Naive thymus-derived CD4-positive, alpha-beta T cell (primary cell): ENCODE results near the gene ZNF280C. TPM values are rescaled to one million over a fixed set of nuclear protein-coding genes. Genes with fewer than 3 reads are reported as not detected.

Experiments
- ATAC-seq: fragments of 150-1000 bp; cut with Tn5 transposase; 2 replicates; pipeline ENCODE4 v1.10.0; 2021; ENCODE audit warnings: mild to moderate bottlenecking, moderate library complexity
- CTCF ChIA-PET: fragments of 350-600 bp; sonication (Branson Sonifier 250); formaldehyde crosslinking; loops from one replicate; lab custom pipeline; 2021; ENCODE audit warnings: antibody characterized with exemption; lab: Charles Lee
- POLR2A ChIA-PET: fragments of 350-600 bp; sonication (Branson Sonifier 250); formaldehyde crosslinking; loops from one replicate; lab custom pipeline; 2021; ENCODE audit warnings: antibody characterized with exemption, inconsistent platforms; lab: Charles Lee
- DNase-seq, 9 donors: peaks; one replicate each; pipeline versions ENCODE4 v3.0.0 to v3.0.0-alpha.2; 2020 to 2022; ENCODE audit warnings: mixed read lengths in 1 of 9
- H3K27ac ChIP-seq: one replicate; pipeline ENCODE4 v1.7.0; 2013; ENCODE audit warnings: mild to moderate bottlenecking, low read depth, low read length, moderate library complexity
- H3K27me3 ChIP-seq, 2 donors: one replicate each; pipeline ENCODE4 v1.7.0; 2013; ENCODE audit warnings: low read length in 2 of 2, mild to moderate bottlenecking in 2 of 2, moderate library complexity in 2 of 2; ENCODE audit not compliant: control insufficient read depth in 2 of 2, insufficient read depth in 2 of 2
- H3K36me3 ChIP-seq, 3 experiments: 1 replicate in 2 of 3; 2 replicates in 1 of 3; pipeline ENCODE4 v1.7.0; 2013; ENCODE audit warnings: low read length in 3 of 3, mild to moderate bottlenecking in 3 of 3, moderate library complexity in 1 of 3; ENCODE audit not compliant: insufficient read depth in 3 of 3, control insufficient read depth in 2 of 3
- H3K4me1 ChIP-seq, 2 donors: one replicate each; pipeline ENCODE4 v1.7.0; 2013; ENCODE audit warnings: low read length in 2 of 2, mild to moderate bottlenecking in 2 of 2, moderate library complexity in 1 of 2; ENCODE audit not compliant: control insufficient read depth in 2 of 2, insufficient read depth in 2 of 2
- H3K4me3 ChIP-seq: 2 replicates; pipeline ENCODE4 v1.7.0; 2013; ENCODE audit warnings: mild to moderate bottlenecking, low read length
- H3K9me3 ChIP-seq, 3 experiments: 1 replicate in 2 of 3; 2 replicates in 1 of 3; pipeline ENCODE4 v1.7.0; 2013; ENCODE audit warnings: low read length in 3 of 3; ENCODE audit not compliant: control insufficient read depth in 2 of 3
- H3K27ac Mint-ChIP-seq, 9 donors: one replicate each; pipeline ENCODE4 v1.8.0; 2020 to 2022; ENCODE audit warnings: mixed read lengths in 9 of 9, mild to moderate bottlenecking in 8 of 9, moderate library complexity in 5 of 9, inconsistent platforms in 2 of 9
- H3K27me3 Mint-ChIP-seq, 5 donors: one replicate each; pipeline ENCODE4 v1.8.0; 2021 to 2022; ENCODE audit warnings: mixed read lengths in 5 of 5, mild to moderate bottlenecking in 1 of 5
- H3K36me3 Mint-ChIP-seq, 5 donors: one replicate each; pipeline ENCODE4 v1.8.0; 2020 to 2022; ENCODE audit warnings: mixed read lengths in 5 of 5, mild to moderate bottlenecking in 3 of 5, inconsistent platforms in 1 of 5
- H3K4me1 Mint-ChIP-seq, 7 donors: one replicate each; pipeline ENCODE4 v1.8.0; 2020 to 2022; ENCODE audit warnings: mixed read lengths in 7 of 7, mild to moderate bottlenecking in 3 of 7, inconsistent platforms in 1 of 7
- H3K4me3 Mint-ChIP-seq, 10 donors: one replicate each; pipeline ENCODE4 v1.8.0; 2020 to 2022; ENCODE audit warnings: mild to moderate bottlenecking in 10 of 10, mixed read lengths in 10 of 10, moderate library complexity in 6 of 10, inconsistent platforms in 2 of 10
- H3K9me3 Mint-ChIP-seq, 11 donors: one replicate each; pipeline ENCODE4 v1.8.0; 2020 to 2022; ENCODE audit warnings: mixed read lengths in 11 of 11, mild to moderate bottlenecking in 4 of 11, inconsistent platforms in 1 of 11, moderate library complexity in 1 of 11
- intact Hi-C, 2 donors: fragments of 100-400 bp; cut with micrococcal nuclease; formaldehyde crosslinking; loops; one replicate each; pipeline ENCODE4 v1.15.1; 2023
- polyA plus RNA-seq, 2 donors: library from polyadenylated mRNA; unstranded; fragments of 300-500 nt; fragmentation: Illumina TruSeq; gene quantifications; one replicate each; pipeline ENCODE4 v1.2.3, GENCODE V29; 2021
- total RNA-seq, 6 experiments: library from RNA in 5 of 6; stranded (reverse) in 5 of 6; gene quantifications; 1 replicate in 5 of 6; 2 replicates in 1 of 6; pipeline ENCODE4 v1.2.3 and lab custom pipeline; 2021 to 2026

Gene ZNF280C
- total and polyA plus RNA-seq, 7 experiments from 2014 or later, result 2.4 to 5.6 (median 4.0) TPM

DNA sequence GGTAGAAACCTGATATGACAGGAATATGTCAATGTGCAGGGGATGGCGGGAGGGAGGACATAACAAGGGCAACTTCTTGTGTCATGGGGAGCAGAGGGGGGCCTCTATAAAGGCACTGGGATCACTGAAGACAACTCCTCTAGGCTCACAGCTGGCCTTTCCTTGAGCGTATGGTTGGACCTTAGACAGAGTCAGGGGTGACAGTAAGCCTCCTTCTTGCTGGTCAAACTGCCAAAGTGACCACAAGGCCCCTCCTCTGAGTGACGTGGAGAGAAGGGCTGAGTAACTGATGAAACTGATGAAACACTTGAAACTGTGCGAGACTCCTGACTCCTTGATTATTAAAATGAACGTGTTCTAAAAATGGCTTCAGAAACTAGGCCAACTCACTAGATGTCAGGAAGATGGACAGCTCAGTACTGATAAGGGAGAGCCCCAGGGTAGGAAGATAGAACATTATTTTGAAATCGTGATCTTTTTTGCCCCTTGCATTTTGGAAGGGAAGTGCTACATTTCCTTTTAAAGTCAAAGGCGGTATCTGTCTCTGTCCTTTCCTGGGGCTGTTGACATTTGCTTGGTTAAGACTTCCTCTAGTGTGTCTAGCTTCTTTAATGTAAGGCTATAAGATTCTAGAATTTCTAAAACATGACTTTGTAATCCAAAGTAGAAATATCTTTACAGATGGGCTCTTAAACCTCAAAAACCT lies 95.4 kb downstream of the ZNF280C start:
- peaks cover 8 to 52% (median 45%) of the 10 kb centered on the region in 7 donors for H3K4me1 Mint-ChIP-seq
- peak overlapping the region; percentile 85 to 96 (median 92) for H3K4me3 Mint-ChIP-seq
- H3K27ac ChIP-seq, result peak overlapping the region; percentile 74
- H3K27me3 ChIP-seq, result no peaks in the 10 kb centered on the region
- peak overlapping the region; percentile 82 for H3K4me3 ChIP-seq
- intact Hi-C loops, result loop anchor here (1.0 to 5.0 kb wide), 8 partner anchors 8 to 396 kb away; partner anchors contain the start of genes AIFM1 (in 1 of the 2), BCORL1 (in 1 of the 2), SASH3 (in 1 of the 2) and ZNF280C (in 1 of the 2)
- H3K4me1 ChIP-seq, result peaks cover 12 to 26% of the 10 kb centered on the region in 2 donors
- peak; percentile 31 for ATAC-seq
- DNase-seq, result peak in 2 of 9 donors; percentile 16 to 35
- H3K36me3 Mint-ChIP-seq, result peaks cover 0 to 13% (median 4%) of the 10 kb centered on the region in 5 donors
- ChIA-PET POLR2A (interaction anchor here (0.7 to 1.9 kb wide), 3 partner anchors 8 to 91 kb away, joined by 3 to 4 read pairs (median 3); partner anchors contain the start of gene AIFM1), CTCF (no interaction called here)
- H3K27ac Mint-ChIP-seq, result peak overlapping the region; percentile 86 to 94 (median 88)
- H3K36me3 ChIP-seq, result peaks cover 0 to 14% (median 0%) of the 10 kb centered on the region in 3 experiments
- H3K9me3 Mint-ChIP-seq, result peaks cover 0 to 3% (median 0%) of the 10 kb centered on the region in 11 donors
- H3K27me3 Mint-ChIP-seq, result no peaks in the 10 kb centered on the region
- no peaks in the 10 kb centered on the region for H3K9me3 ChIP-seq

DNA sequence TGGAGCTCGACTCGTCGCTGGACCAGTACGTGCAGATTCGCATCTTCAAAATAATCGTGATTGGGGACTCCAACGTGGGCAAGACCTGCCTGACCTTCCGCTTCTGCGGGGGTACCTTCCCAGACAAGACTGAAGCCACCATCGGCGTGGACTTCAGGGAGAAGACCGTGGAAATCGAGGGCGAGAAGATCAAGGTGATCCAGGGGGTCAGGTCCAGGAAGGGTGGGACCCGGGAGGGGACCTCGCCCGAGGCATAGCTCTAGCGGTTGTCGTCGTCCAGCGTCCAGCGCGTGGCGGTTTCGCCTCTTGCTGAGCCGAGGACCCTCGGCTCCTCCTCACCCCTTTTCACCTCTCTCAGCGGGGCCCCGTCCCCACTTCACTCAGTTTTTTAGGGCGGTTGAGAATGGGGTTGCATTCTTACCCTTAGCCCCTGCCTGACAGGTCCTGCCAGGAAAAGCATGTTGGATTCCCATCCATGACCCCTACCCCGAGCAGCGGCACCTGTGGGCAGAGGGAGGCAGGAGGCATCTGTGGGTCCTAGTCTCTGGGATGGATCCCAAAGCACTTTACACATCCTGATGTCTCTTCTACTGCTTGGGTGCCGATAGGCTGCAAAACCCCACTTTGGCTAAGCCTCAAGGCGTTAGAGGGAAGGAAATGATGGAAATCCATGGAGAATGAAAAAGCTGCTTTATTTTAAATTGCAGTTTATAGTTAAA lies 96.4 kb downstream of the ZNF280C start:
- Mint-ChIP-seq H3K36me3 (peaks cover 0 to 6% (median 0%) of the 10 kb centered on the region in 5 donors), H3K4me1 (peaks cover 0 to 42% (median 35%) of the 10 kb centered on the region in 7 donors), H3K27me3 (no peaks in the 10 kb centered on the region), H3K9me3 (peaks cover 0 to 3% (median 0%) of the 10 kb centered on the region in 11 donors), H3K4me3 (peak overlapping the region; percentile 85 to 96 (median 92)), H3K27ac (peak overlapping the region; percentile 86 to 94 (median 88))
- Histone ChIP-seq H3K4me3 (peak overlapping the region; percentile 82), H3K9me3 (no peaks in the 10 kb centered on the region), H3K27me3 (no peaks in the 10 kb centered on the region), H3K4me1 (peaks cover 12 to 26% of the 10 kb centered on the region in 2 donors), H3K36me3 (peaks cover 0 to 14% (median 0%) of the 10 kb centered on the region in 3 experiments), H3K27ac (peak overlapping the region; percentile 74)
- ATAC-seq, result no peak
- ChIA-PET POLR2A (interaction anchor here (1.1 to 2.1 kb wide), 4 partner anchors 12 to 85 kb away, joined by 3 to 10 read pairs (median 5); no protein-coding TSS in a partner anchor), CTCF (interaction anchor here (0.6 to 1.1 kb wide), 2 partner anchors 61 to 64 kb away, joined by 3 read pairs; no protein-coding TSS in a partner anchor)
- intact Hi-C loops, result loop anchor here in 1 of 2 donors (2.0 to 5.0 kb wide), 5 partner anchors 50 to 395 kb away; partner anchors contain the start of genes BCORL1, SASH3 and ZNF280C
- DNase-seq, result peak in 1 of 9 donors; percentile 2

DNA sequence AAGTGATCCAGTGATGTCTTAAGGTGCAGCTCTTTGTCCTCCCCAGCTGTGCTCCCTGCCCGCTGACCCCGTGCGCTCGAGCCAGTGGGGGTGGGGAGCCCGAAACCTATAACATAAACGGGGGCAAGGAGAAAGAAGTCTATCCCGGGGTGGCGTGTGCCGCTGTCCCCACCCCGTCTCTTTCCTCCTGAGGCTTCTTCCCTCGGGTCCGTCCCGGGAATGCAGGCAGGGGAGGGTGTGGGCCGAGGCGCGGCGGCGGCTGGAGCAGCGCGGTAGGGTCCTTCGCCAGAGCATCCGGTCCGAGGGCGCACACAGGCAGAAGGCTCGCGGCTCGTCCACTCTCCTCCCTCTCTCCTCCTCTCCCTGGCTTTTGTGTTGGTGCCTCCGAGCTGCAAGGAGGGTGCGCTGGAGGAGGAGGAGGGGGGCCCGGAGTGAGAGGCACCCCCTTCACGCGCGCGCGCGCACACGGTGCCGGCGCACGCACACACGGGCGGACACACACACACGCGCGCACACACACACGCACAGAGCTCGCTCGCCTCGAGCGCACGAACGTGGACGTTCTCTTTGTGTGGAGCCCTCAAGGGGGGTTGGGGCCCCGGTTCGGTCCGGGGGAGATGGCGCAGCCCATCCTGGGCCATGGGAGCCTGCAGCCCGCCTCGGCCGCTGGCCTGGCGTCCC lies 97.1 kb downstream of the ZNF280C start, which contains the start of gene RAB33A:
Gene RAB33A, plus strand, starts transcription at position 517 of the 681 bp plus-strand sequence. Its CDS starts 101 bp downstream, at position 618.
- Histone ChIP-seq H3K9me3 (no peaks in the 10 kb centered on the region), H3K36me3 (peaks cover 0 to 9% (median 0%) of the 10 kb centered on the region in 3 experiments), H3K27me3 (no peaks in the 10 kb centered on the region), H3K4me1 (peaks cover 17 to 29% of the 10 kb centered on the region in 2 donors), H3K4me3 (peak within 1 kb of the TSS; percentile 82), H3K27ac (peak within 1 kb of the TSS; percentile 74)
- Mint-ChIP-seq H3K4me3 (peak within 1 kb of the TSS; percentile 85 to 96 (median 92)), H3K9me3 (peaks cover 0 to 2% (median 0%) of the 10 kb centered on the region in 11 donors), H3K36me3 (peaks cover 0 to 6% (median 0%) of the 10 kb centered on the region in 5 donors), H3K27ac (peak within 1 kb of the TSS; percentile 86 to 94 (median 89)), H3K4me1 (peaks cover 0 to 40% (median 35%) of the 10 kb centered on the region in 7 donors), H3K27me3 (no peaks in the 10 kb centered on the region)
- ChIA-PET CTCF (interaction anchor here (0.6 to 1.1 kb wide), 2 partner anchors 60 to 63 kb away, joined by 3 read pairs; no protein-coding TSS in a partner anchor), POLR2A (interaction anchor here (0.8 to 2.1 kb wide), 6 partner anchors 10 to 91 kb away, joined by 3 to 10 read pairs (median 5); no protein-coding TSS in a partner anchor)
- DNase-seq (peak; percentile 30 to 66 (median 50)), ATAC-seq (peak; percentile 75)
- intact Hi-C loops, result loop anchor here (1.0 to 5.0 kb wide), 7 partner anchors 49 to 394 kb away; partner anchors contain the start of genes BCORL1 (in 2 of the 2), SASH3 (in 1 of the 2) and ZNF280C (in 1 of the 2)

DNA sequence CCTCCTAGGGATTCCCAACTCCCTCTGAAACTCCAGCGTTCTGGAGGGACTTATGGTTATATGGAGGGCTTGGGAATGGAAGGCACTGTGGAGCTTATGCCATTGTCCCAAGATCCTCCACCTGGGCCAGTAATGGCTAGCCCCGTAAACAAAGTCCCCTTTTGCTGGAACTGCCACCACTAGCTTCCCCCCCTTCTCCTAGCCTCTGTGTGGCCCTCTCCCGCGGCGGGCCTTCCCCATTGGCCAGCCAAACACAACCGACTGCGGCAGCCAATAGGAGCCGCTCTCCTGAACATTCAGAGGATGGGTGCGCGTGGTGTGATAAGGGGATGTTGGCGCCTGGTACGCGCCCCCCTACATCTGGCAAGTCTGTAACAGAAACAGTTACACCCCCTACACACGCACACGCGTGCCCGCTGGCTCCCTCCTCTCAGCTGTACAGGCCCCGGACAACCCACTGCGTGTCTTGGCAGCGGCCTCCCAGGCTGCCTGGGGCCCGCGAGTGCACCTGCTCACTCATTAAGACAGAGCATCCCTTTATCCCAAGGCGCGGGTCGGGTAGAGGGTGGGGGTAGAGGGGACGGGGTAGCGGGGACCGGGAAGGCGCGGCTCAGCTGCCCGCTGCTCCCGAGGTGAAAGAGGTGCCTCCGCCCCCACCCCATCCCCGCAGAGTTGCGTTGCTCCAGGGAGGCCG lies 97.8 kb downstream of the ZNF280C start:
- Histone ChIP-seq H3K27me3 (no peaks in the 10 kb centered on the region), H3K36me3 (peaks cover 0 to 9% (median 0%) of the 10 kb centered on the region in 3 experiments), H3K4me1 (peaks cover 19 to 26% of the 10 kb centered on the region in 2 donors), H3K27ac (peak overlapping the region; percentile 74), H3K4me3 (peak overlapping the region; percentile 82), H3K9me3 (no peaks in the 10 kb centered on the region)
- Mint-ChIP-seq H3K27me3 (no peaks in the 10 kb centered on the region), H3K4me1 (peaks cover 0 to 39% (median 33%) of the 10 kb centered on the region in 7 donors), H3K4me3 (peak overlapping the region; percentile 85 to 96 (median 92)), H3K9me3 (peaks cover 0 to 2% (median 0%) of the 10 kb centered on the region in 11 donors), H3K27ac (peak overlapping the region in 8 of 9 donors; percentile 65 to 94 (median 86)), H3K36me3 (peaks cover 0 to 5% (median 0%) of the 10 kb centered on the region in 5 donors)
- peak; percentile 80 for ATAC-seq
- DNase-seq, result peak; percentile 33 to 76 (median 57)
- ChIA-PET POLR2A (interaction anchor here (0.8 to 2.1 kb wide), 8 partner anchors 10 to 169 kb away, joined by 3 to 10 read pairs (median 4); partner anchors contain the start of gene SLC25A14), CTCF (interaction anchor here (0.9 kb wide), 2 partner anchors 40 to 91 kb away, joined by 3 to 4 read pairs; no protein-coding TSS in a partner anchor)
- intact Hi-C loops, result loop anchor here (1.0 to 5.0 kb wide), 6 partner anchors 49 to 394 kb away; partner anchors contain the start of genes BCORL1 (in 1 of the 2) and SASH3 (in 1 of the 2)

DNA sequence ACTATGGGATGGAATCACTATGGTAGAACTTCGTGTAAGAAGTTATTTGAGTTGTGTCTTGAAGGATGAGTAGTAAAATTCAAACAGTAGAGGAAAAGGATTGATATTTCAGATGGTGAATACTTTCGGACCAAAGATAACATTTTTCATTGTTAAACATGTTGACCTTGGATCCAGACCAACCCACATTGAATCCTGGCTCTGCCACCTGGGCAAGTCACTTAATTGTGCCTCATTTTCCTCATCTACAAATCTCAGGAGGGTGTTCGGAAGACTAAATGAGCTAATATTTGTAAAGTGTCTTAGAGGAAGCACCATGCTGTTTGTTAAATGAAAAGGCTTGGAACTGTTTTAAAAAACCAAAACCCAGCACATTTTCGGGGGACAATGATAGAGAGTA lies 101.7 kb downstream of the ZNF280C start:
- POLR2A ChIA-PET, result interaction anchor here (0.5 to 1.6 kb wide), 2 partner anchors 9 to 10 kb away, joined by 4 to 9 read pairs; no protein-coding TSS in a partner anchor
- ATAC-seq (no peak), DNase-seq (no peak)
- Histone ChIP-seq H3K27me3 (no peaks in the 10 kb centered on the region), H3K9me3 (no peaks in the 10 kb centered on the region), H3K4me3 (peak overlapping the region; percentile 87), H3K27ac (peak overlapping the region; percentile 78), H3K36me3 (peaks cover 0 to 6% (median 0%) of the 10 kb centered on the region in 3 experiments), H3K4me1 (peaks cover 8 to 10% of the 10 kb centered on the region in 2 donors)
- H3K36me3 Mint-ChIP-seq, result no peaks in the 10 kb centered on the region
- H3K4me1 Mint-ChIP-seq, result peaks cover 4 to 39% (median 30%) of the 10 kb centered on the region in 7 donors
- CTCF ChIA-PET, result no interaction called here
- H3K4me3 Mint-ChIP-seq, result peak overlapping the region in 9 of 10 donors; percentile 84 to 98 (median 91)
- intact Hi-C loops, result loop anchor here (2.0 to 5.0 kb wide), 4 partner anchors 16 to 735 kb away; partner anchors contain the start of genes ENOX2 (in 1 of the 2), ZDHHC9 (in 1 of the 2) and ZNF280C (in 1 of the 2)
- no peaks in the 10 kb centered on the region for H3K27me3 Mint-ChIP-seq
- H3K27ac Mint-ChIP-seq, result peak overlapping the region in 7 of 9 donors; percentile 91 to 96 (median 94)
- peaks cover 0 to under 1% (median 0%) of the 10 kb centered on the region in 11 donors for H3K9me3 Mint-ChIP-seq
